Dedifferentiated amniotic fluid mesenchymal stem cell (primary cell): ENCODE measurements around the gene ERN1.
A peak's percentile ranks its signal among the peaks of the same experiment; 100 is the strongest.

ENCODE experiments used
- DNase-seq: peaks from one replicate; pipeline ENCODE4 v3.0.0-alpha.2; 2016; ENCODE audit errors: extremely low spot score

ERN1 gene

DNA sequence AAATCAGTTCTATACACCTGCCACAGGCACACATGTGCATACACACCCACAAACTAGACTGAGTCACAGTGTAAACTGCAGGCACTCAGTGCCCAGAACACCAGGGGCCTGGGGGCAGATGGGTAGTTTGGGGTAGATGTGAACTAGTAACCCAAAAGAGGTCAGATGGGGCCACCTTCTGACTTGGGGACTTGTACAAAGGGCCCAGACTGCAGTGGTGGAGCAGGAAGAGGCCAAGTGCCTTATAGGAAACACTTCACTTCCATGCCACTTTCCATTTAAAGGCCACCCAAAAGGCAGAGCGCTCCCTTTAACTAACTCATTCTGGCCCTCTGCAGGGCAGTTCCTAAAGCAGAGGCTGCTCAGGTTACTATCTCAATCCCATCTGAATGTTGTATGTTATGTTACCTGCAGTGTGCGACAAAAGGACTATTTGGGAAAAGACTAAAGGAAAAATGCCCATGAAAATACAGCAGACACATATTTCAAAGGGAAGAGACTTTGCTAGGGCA, 27.8 kb upstream of the ERN1 start:
- DNase-seq: no peak

- no peak for DNase-seq
These were observed 26.7 kb upstream of the ERN1 start for GRCh38 chr17:64156670-64157069.

GRCh38 chr17:64155751-64156544, 26.0 kb upstream of the ERN1 start:
- no peak for DNase-seq

DNA sequence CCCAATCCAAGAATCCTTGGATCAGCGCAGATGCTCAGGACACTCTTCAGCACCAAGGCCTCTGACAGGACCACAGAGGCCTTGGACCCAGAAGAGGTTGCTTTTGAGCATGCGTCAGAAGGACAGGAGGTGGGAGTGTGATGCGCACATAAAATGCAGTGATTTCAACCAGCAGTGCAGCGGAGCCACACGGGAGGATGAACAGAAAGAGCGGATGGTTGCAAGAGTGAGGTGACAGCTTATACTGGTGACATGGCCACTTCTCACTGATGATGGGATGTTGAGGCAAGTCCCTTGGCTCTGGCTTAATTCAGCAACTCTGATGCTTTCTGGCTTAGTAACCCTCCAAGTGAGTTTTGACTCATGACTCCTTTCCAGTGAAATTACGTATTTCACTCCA, 25.2 kb upstream of the ERN1 start:
- DNase-seq: no peak

DNA sequence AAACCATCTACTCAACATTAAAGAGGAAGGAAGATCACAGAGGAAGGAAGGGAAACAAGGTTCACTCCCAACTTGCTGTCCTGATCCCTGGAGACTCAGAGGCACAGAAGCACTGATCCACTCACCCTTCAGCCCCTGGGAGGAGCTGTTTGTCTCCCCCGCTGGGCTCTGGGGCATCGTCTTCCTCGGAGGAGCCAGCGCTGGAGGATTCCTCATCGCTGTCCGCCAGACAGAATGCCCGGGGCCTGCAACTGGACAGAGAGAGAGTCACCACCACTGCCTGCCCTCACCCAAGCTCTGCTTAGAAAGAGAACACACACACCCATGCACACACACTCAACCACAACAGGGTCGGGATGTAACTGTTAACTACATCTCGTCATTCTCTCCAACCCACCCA, 24.8 kb upstream of the ERN1 start:
- no peak for DNase-seq

- DNase-seq: no peak
These were observed 24.4 kb upstream of the ERN1 start for GRCh38 chr17:64154313-64154695.

- no peak for DNase-seq
These were observed 23.8 kb upstream of the ERN1 start for GRCh38 chr17:64153565-64154312.

DNA sequence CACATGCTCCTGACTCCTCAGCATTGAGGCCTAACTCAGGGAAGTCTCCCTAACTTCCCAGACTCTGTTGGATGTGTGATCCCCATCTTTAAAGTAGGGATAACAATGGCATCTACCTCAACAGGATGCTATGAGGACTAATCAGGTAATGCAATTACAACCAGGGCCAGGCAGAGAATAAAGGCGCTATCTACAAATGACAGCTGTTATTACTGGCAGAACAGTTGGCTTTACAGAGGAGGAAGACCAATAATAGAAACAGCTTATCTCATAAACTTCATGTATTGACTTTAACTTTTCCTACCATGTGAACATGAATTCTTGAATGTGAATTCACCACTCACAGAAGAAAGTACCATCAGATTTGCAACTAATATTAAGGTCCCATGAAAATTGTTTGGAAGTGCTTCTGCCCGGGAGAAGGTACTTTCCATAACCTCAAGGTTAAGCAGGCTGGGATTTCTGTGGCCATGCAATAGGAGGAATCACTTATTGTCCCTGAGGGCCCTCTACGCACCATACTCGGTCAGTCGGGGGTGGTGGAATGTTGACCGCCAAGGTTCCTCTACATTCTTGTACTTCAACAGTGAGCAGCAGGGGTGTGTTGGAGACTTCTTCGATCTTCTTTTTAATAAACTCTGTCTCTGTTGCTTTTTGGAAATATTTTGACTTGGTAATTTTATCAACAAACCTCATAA, 22.6 kb upstream of the ERN1 start:
- DNase-seq: no peak

DNA sequence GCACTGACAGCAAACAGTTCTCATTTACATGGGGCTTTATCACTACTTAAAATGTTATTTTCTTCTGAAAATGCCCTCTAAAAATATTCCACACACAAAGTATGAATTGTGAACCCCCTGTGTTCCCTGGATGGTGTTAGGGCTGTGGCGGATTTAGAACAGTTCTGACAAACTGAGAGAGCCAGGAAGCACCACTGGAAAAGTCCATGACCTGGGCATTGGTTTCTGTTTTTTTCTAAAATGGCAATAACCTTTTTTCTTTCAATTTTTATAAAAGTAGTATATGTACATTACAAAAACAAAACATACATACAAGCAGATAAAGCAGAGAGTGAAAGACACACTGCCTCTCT, 21.0 kb upstream of the ERN1 start:
- no peak for DNase-seq

GRCh38 chr17:64150237-64151015, 20.5 kb upstream of the ERN1 start:
- no peak for DNase-seq

- no peak for DNase-seq
These were observed 19.3 kb upstream of the ERN1 start for GRCh38 chr17:64149196-64149595.

- no peak for DNase-seq
These were observed 18.8 kb upstream of the ERN1 start for GRCh38 chr17:64148699-64149098.

DNA sequence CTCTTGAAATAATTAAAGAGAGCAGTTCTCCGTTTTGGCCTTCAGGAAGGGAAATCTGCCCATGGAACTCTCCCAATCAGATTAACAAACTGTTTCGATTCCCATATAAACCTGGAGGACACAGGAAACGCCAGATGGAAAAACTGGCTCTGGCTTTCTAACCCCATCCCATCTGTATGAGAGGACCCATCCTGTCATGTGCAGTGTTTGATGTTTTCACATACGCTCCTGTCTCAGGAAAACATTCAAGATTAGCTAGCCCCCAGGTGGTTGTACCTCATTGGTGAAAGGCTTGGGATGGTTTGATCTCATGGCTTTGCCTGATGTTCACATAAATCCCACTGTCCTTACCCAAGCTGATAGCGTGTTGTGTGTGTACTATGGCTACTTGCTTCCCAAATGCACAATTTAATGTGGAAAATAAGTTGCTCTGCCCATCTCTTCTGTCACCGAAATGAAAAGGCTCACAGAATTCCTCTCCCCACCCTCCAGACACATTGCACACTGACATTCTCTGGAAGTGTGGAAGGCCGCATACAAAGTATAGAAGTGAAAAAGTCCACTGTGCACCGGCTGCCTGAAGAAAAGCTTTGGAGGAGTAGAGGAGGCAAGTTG, 18.2 kb upstream of the ERN1 start:
- DNase-seq: no peak

GRCh38 chr17:64147110-64148016, 17.4 kb upstream of the ERN1 start:
- no peak for DNase-seq

- DNase-seq: peak; percentile 71
These were observed 16.6 kb upstream of the ERN1 start for GRCh38 chr17:64146418-64147109.

GRCh38 chr17:64145751-64146417, 15.9 kb upstream of the ERN1 start:
- DNase-seq: peak; percentile 99

GRCh38 chr17:64145375-64145750, 15.4 kb upstream of the ERN1 start:
- DNase-seq: no peak

GRCh38 chr17:64139542-64139941, 9.6 kb upstream of the ERN1 start:
- no peak for DNase-seq

DNA sequence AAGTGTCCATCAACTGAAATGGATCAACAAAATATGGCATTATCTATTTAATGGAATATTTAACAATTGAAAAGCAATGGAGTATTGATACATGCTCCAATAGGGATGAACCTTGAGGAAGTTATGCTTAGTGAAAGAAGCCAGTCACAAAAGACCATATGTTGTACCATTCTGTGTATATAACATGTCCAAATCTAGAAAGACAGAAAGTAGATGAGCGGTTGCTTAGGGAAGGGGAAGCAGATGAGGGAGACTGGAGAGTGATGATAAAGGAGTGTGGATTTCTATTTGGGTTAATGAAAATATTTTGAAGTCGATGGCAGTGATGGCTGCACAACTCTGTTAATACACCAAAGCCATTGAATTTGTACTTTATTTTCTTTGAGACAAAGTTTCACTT, 8.5 kb upstream of the ERN1 start:
- no peak for DNase-seq
